Measurements from ENCODE around the gene ARFGEF2.

ARFGEF2 gene

GRCh38 chr20:48919336-48919881 lies 2.1 kb upstream of the ARFGEF2 start:
- no peak overlapping the region for H3K4me2 ChIP-seq (ENCODE audit: low read length)
- peaks cover 7% of the 10 kb centered on the region for H3F3A ChIP-seq (ENCODE audit: control insufficient read depth, insufficient read depth)
- H3K27ac ChIP-seq (ENCODE audit: low read depth, low read length), result no peak overlapping the region
- H3K9me3 ChIP-seq (ENCODE audit: control insufficient read depth, insufficient read depth, low read length), result no peaks in the 10 kb centered on the region
- H3K27me3 ChIP-seq (ENCODE audit: control insufficient read depth, low read length), result no peaks in the 10 kb centered on the region
- H3K4me1 ChIP-seq (ENCODE audit: control insufficient read depth, low read length), result peaks cover 35% of the 10 kb centered on the region
- no peaks in the 10 kb centered on the region for H4K20me1 ChIP-seq (ENCODE audit: control insufficient read depth, insufficient read depth, low read depth, low read length)
- peaks cover 27% of the 10 kb centered on the region for H3K79me2 ChIP-seq (ENCODE audit: control insufficient read depth, low read length)
- H3K36me3 ChIP-seq (ENCODE audit: control insufficient read depth, low read length), result peaks cover 7% of the 10 kb centered on the region; the same call in 1 of the 2 replicates
- H3K4me3 ChIP-seq (ENCODE audit: low read length), result no peak overlapping the region
- no peaks in the 10 kb centered on the region for H3K9me2 ChIP-seq (replicated peaks; ENCODE audit: control insufficient read depth, low read length)
- TF ChIP-seq EZH2phosphoT487 (IDR thresholded peaks at IDR 0.05; ENCODE audit: borderline replicate concordance, low read length) (no peak), CTCF (IDR thresholded peaks at IDR 0.05; ENCODE audit: low read depth, low read length, poor library complexity, severe bottlenecking) (no peak)

GRCh38 chr20:48919882-48920526 lies 1.5 kb upstream of the ARFGEF2 start:
- no peak for TF ChIP-seq CTCF (IDR thresholded peaks at IDR 0.05; ENCODE audit: low read depth, low read length, poor library complexity, severe bottlenecking)
- TF ChIP-seq EZH2phosphoT487 (IDR thresholded peaks at IDR 0.05; ENCODE audit: borderline replicate concordance, low read length), result no peak
- H3K79me2 ChIP-seq (ENCODE audit: control insufficient read depth, low read length), result peaks cover 33% of the 10 kb centered on the region
- H3K4me1 ChIP-seq (ENCODE audit: control insufficient read depth, low read length), result peaks cover 41% of the 10 kb centered on the region
- peak overlapping the region; percentile 97; the same call in 1 of the 2 replicates for H3K4me3 ChIP-seq (ENCODE audit: low read length)
- H3K9me2 ChIP-seq (replicated peaks; ENCODE audit: control insufficient read depth, low read length), result no peaks in the 10 kb centered on the region
- peak overlapping the region; percentile 77 for H3K4me2 ChIP-seq (ENCODE audit: low read length)
- no peaks in the 10 kb centered on the region for H4K20me1 ChIP-seq (ENCODE audit: control insufficient read depth, insufficient read depth, low read depth, low read length)
- H3K27me3 ChIP-seq (ENCODE audit: control insufficient read depth, low read length), result no peaks in the 10 kb centered on the region
- H3F3A ChIP-seq (ENCODE audit: control insufficient read depth, insufficient read depth), result peaks cover 12% of the 10 kb centered on the region
- no peaks in the 10 kb centered on the region for H3K9me3 ChIP-seq (ENCODE audit: control insufficient read depth, insufficient read depth, low read length)
- peaks cover 7% of the 10 kb centered on the region; the same call in 1 of the 2 replicates for H3K36me3 ChIP-seq (ENCODE audit: control insufficient read depth, low read length)
- H3K27ac ChIP-seq (ENCODE audit: low read depth, low read length), result no peak overlapping the region

GRCh38 chr20:48920527-48921167 lies 864 bp upstream of the ARFGEF2 start:
- Histone ChIP-seq H3K4me3 (ENCODE audit: low read length) (peak overlapping the region; percentile 97), H3K79me2 (ENCODE audit: control insufficient read depth, low read length) (peaks cover 39% of the 10 kb centered on the region), H3F3A (ENCODE audit: control insufficient read depth, insufficient read depth) (peaks cover 12% of the 10 kb centered on the region), H3K27me3 (ENCODE audit: control insufficient read depth, low read length) (no peaks in the 10 kb centered on the region), H3K36me3 (ENCODE audit: control insufficient read depth, low read length) (peaks cover 7% of the 10 kb centered on the region; the same call in 1 of the 2 replicates), H3K9me2 (replicated peaks; ENCODE audit: control insufficient read depth, low read length) (no peaks in the 10 kb centered on the region), H3K4me1 (ENCODE audit: control insufficient read depth, low read length) (peaks cover 47% of the 10 kb centered on the region), H3K27ac (ENCODE audit: low read depth, low read length) (peak overlapping the region; percentile 39), H4K20me1 (ENCODE audit: control insufficient read depth, insufficient read depth, low read depth, low read length) (no peaks in the 10 kb centered on the region), H3K9me3 (ENCODE audit: control insufficient read depth, insufficient read depth, low read length) (no peaks in the 10 kb centered on the region), H3K4me2 (ENCODE audit: low read length) (peak overlapping the region; percentile 77)
- TF ChIP-seq EZH2phosphoT487 (IDR thresholded peaks at IDR 0.05; ENCODE audit: borderline replicate concordance, low read length) (no peak), CTCF (IDR thresholded peaks at IDR 0.05; ENCODE audit: low read depth, low read length, poor library complexity, severe bottlenecking) (no peak)
